Occipital lobe (tissue), 3 donors: Measurements from ENCODE around the gene PDK1. TPM values are rescaled to one million over a fixed set of nuclear protein-coding genes. Genes with fewer than 3 reads are reported as not detected.

ENCODE experiments used
- DNase-seq: peaks from one replicate; lab custom pipeline; 2025; lab: John Stamatoyannopoulos, UW
- small RNA-seq: library from RNA; depleted of rRNA; stranded (forward); fragments of <200 nt; gene quantifications from one replicate; pipeline ENCODE3, GENCODE V24; 2014
- total RNA-seq: library from RNA; depleted of rRNA; stranded (reverse); fragments of >200 nt; gene quantifications from one replicate; pipeline ENCODE4 v1.2.3, GENCODE V29; 2014

The PDK1 gene
- total RNA-seq, 1 donor from 2014 or later = 11.9 TPM

DNA sequence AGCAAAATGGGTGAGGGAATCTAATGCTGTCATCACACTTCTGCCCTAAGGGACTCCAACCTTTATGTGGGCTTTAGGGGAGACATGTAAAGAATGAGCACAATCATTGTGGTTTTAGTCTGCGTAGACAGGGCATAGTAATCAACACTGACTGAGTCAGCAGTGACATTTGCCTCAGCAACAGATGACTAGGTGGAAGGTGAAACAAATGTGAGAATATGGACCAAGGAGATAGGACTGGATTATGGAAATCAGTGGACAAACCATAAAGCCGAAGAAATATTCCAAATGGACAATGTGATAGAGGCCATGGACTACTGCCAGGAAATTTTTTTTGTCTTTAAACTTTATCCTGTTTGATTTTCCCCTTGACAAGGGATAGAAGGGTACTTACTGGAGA is 83.9 kb downstream of the PDK1 start:
- DNase-seq = no peak

GRCh38 chr2:172640389-172640788 is 84.5 kb downstream of the PDK1 start:
- DNase-seq = no peak

GRCh38 chr2:172642301-172643020 is 86.6 kb downstream of the PDK1 start:
- no peak for DNase-seq

- DNase-seq = no peak
Measured at GRCh38 chr2:172643142-172643541, 87.3 kb downstream of the PDK1 start.

DNA sequence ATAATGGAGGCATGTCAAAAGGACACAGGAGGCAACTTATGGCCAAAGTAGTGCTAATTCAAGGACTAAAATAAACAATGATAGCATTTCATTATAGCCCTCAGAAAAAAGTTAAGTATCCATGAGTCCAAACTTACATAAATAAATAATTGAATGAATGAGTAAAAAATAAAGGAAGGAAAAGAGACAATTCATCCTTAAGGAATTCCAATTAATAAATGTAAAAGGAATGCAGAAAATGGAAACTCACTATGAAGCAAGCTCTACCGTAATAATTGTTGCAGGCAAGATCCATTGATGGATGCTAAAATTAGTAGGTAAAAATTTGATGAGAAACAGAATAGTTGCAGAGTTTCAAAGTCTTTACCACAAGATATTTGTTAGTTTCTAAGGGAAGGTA is 91.5 kb downstream of the PDK1 start:
- no peak for DNase-seq

GRCh38 chr2:172655091-172655837 is 99.4 kb downstream of the PDK1 start:
- no peak for DNase-seq

DNA sequence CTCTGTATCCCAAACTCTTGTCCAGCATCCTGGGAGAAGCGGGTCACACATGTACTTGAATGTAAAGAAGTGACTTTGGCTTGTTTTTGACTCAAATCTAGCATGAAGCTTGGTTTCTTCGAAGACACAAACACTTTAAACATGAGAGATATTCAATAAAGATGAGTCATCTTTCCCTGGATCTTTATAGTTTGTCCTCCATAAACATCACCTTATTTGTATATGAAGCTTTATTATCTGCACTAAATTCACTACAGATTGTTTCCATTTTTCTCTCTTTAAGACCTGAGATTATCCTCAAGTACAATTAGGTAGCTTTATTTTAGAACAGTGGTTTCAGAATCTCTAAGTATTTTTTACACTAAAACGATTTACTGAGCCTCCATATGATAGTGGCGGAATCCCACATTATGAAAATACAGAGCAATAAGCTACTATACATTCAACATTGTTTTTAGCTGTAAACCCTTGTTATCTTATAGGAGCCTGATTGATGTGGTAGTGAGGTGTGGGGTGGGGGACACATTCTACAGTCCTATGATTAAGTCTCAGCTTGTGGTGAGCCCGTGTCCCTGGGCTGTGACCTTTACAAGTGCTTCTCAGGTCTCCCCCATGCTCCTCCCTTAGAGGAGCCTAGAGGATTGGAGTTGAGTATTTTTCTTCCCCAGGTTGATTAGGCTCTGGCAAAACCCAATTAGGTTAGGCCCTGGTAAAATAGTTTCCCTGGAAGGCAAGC is 100.1 kb downstream of the PDK1 start:
- DNase-seq = no peak

Small RNA genes lying within 50 kb of the gene (small RNA-seq; reads per million reads assigned to genes)
- not detected for gene RF00019

Other genes starting within 250 kb of the PDK1 start
- gene ITGA6, start 128.5 kb upstream of the PDK1 start, total RNA-seq = 32.6 TPM
- gene RAPGEF4, start 179.8 kb downstream of the PDK1 start, total RNA-seq = 23.4 TPM